ENCODE data around the gene NRAS. TPM values are rescaled to one million over a fixed set of nuclear protein-coding genes. Genes with fewer than 3 reads are reported as not detected.

NRAS gene
- total RNA-seq, 2 donors from 2014 or later: 40.6 to 54.8 TPM

DNA sequence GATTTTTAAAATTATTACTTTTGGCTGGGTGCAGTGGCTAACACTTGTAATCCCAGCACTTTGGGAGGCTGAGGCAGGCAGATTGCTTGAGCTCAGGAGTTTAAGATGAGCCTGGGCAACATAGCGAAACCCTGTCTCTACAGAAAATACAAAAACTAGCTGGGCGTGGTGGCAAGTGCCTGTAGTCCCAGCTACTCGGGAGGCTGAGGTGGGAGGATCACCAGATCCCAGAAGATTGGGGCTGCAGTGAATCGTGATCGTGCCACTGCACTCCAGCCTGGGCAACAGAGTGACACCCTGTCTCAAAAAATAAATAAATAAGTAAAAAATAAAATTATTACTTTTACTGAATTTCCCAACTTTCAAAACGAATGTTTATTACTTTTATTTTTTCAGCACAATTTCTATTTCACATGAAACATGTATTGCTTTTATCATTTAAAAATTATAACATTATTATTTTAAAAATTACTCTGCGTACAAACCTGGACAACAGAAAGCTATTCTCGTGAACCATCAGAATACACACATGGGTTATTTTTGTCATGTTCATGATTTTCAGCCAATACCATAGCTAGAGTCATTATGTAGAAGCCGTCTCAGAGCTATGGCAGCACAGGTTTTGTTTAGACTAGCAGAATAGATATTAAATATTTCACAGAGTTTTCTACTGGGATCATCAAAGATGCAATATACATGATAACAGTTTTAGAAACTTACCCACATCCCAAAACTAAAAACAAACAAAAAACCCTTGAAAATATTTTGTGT, 21.8 kb downstream of the NRAS start:
- no peaks in the 10 kb centered on the region for H3K27me3 ChIP-seq
- H3K9ac ChIP-seq (ENCODE audit: low read depth in 2 of 2, low read length in 2 of 2): no peak overlapping the region
- H3K36me3 ChIP-seq: no peaks in the 10 kb centered on the region
- H3K9me3 ChIP-seq: no peaks in the 10 kb centered on the region
- no peaks in the 10 kb centered on the region for H3K4me1 ChIP-seq
- DNase-seq: no peak
- H3K4me3 ChIP-seq: no peak overlapping the region
- intact Hi-C loops (cut with DNase I): no loop called here
- H3K27ac ChIP-seq: no peak overlapping the region
- TF ChIP-seq, protein P1, sequence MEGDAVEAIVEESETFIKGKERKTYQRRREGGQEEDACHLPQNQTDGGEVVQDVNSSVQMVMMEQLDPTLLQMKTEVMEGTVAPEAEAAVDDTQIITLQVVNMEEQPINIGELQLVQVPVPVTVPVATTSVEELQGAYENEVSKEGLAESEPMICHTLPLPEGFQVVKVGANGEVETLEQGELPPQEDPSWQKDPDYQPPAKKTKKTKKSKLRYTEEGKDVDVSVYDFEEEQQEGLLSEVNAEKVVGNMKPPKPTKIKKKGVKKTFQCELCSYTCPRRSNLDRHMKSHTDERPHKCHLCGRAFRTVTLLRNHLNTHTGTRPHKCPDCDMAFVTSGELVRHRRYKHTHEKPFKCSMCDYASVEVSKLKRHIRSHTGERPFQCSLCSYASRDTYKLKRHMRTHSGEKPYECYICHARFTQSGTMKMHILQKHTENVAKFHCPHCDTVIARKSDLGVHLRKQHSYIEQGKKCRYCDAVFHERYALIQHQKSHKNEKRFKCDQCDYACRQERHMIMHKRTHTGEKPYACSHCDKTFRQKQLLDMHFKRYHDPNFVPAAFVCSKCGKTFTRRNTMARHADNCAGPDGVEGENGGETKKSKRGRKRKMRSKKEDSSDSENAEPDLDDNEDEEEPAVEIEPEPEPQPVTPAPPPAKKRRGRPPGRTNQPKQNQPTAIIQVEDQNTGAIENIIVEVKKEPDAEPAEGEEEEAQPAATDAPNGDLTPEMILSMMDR (IDR thresholded peaks at IDR 0.05): no peak

DNA sequence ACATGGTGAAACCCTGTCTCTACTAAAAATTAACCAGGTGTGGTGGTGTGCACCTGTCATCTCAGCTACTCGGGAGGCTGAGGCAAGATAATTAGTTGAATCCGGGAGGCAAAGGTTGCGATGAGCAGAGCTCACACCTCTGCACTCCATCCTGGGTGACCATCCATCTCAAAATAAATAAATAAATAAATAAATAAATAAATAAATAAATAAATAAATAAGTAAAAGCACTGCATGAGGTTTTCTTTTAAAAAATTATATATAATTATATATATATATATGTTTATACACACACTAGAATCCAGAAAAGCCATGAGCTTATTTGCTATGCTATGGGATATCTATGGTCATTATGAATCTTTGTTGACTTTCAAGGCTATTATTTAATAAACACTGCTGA, 23.6 kb downstream of the NRAS start:
- Histone ChIP-seq H3K4me1 (no peaks in the 10 kb centered on the region), H3K4me3 (no peak overlapping the region), H3K9ac (ENCODE audit: low read depth in 2 of 2, low read length in 2 of 2) (no peak overlapping the region), H3K36me3 (no peaks in the 10 kb centered on the region), H3K9me3 (no peaks in the 10 kb centered on the region), H3K27ac (no peak overlapping the region), H3K27me3 (no peaks in the 10 kb centered on the region)
- intact Hi-C loops (cut with DNase I): no loop called here
- DNase-seq: no peak
- TF ChIP-seq, protein P1 (IDR thresholded peaks at IDR 0.05): no peak

DNA sequence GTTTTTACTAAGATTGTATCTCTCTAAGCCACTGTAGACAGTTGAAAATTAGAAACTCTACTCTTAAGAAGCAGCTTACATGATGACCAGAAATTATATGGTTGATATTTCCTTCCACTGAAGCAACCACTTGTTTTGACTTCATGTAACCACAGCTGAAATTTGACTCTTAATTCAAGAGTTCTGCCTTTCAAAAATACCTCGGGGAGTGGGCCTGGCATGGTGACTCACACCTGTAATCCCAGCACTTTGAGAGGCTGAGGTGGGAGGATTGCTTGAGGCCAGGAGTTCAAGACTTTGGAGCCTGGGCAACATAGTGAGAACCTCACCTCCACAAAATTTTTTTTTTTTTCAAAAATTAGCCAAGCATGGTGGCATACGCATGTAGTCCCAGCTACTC, 25.5 kb downstream of the NRAS start:
- no peak overlapping the region for H3K4me3 ChIP-seq
- intact Hi-C loops (cut with DNase I): no loop called here
- TF ChIP-seq, protein P1 (IDR thresholded peaks at IDR 0.05): no peak

DNA sequence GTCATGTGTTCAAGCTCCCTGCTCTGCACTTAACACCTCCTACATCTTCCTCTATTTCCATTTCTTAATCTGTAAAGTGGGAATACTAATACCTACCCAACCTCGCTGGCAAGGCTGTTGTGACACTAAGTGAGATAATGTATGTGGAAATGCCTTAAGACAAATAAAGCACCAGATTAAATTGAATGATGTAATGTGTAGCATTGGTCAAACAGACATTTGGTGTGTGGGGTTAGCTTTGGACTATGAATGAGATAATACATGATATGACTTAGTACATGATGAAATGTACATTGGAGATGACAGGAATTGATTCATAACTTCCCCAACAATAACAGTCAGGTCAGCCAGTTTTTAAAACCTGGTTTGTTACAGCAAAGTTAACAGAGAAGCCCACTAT, 26.4 kb downstream of the NRAS start:
- Histone ChIP-seq H3K36me3 (no peaks in the 10 kb centered on the region), H3K27ac (no peak overlapping the region), H3K9me3 (no peaks in the 10 kb centered on the region), H3K4me3 (no peak overlapping the region), H3K4me1 (no peaks in the 10 kb centered on the region), H3K9ac (ENCODE audit: low read depth in 2 of 2, low read length in 2 of 2) (no peak overlapping the region), H3K27me3 (no peaks in the 10 kb centered on the region)
- no peak for DNase-seq
- intact Hi-C loops (cut with DNase I): no loop called here
- TF ChIP-seq, protein P1 (IDR thresholded peaks at IDR 0.05): no peak

More for the DNA sequence above, 25.5 kb downstream of the NRAS start:
- Histone ChIP-seq H3K9me3 (no peaks in the 10 kb centered on the region), H3K27me3 (no peaks in the 10 kb centered on the region), H3K27ac (no peak overlapping the region), H3K36me3 (no peaks in the 10 kb centered on the region), H3K4me1 (no peaks in the 10 kb centered on the region), H3K9ac (ENCODE audit: low read depth in 2 of 2, low read length in 2 of 2) (no peak overlapping the region)
- DNase-seq: no peak

DNA sequence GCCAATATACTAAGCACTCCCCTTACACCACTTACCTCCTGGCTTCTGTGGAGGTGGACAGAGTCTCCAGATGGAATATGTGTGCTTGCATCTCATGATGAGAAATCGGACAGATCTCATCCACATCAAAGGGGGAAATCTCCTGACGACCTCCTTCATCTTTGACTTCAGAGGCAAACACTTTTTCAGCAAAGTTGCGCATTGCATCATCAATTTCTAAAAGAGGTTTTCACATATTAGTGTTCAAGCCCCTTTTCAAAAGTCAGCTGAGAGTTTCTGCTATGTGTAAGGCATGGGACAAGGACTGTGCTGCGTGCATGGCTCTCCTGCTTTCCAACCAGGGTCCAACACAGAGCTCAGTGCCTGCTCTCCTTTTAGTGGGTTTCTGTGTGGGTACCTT, 28.0 kb downstream of the NRAS start:
- Histone ChIP-seq H3K27me3 (no peaks in the 10 kb centered on the region), H3K9me3 (no peaks in the 10 kb centered on the region), H3K4me1 (no peaks in the 10 kb centered on the region), H3K9ac (ENCODE audit: low read depth in 2 of 2, low read length in 2 of 2) (no peak overlapping the region), H3K36me3 (no peaks in the 10 kb centered on the region), H3K27ac (no peak overlapping the region), H3K4me3 (no peak overlapping the region)
- TF ChIP-seq, protein P1 (IDR thresholded peaks at IDR 0.05): no peak
- intact Hi-C loops (cut with DNase I): no loop called here
- DNase-seq: no peak

Data from colonic mucosa (tissue), 4 donors.